ENCODE measurements around the gene PSME3IP1. TPM values are rescaled to one million over a fixed set of nuclear protein-coding genes. Genes with fewer than 3 reads are reported as not detected.

Gene PSME3IP1
- total and polyA plus RNA-seq, 9 of the 15 experiments (the other 6 are each of a cell fraction or from before 2014, with no cell fraction given), result 63.8 to 187 (median 142) TPM

- H3K9ac ChIP-seq (ENCODE audit: insufficient read depth in 1 of 2, low read depth in 2 of 2, low read length in 2 of 2), result no peak overlapping the region
- no peaks in the 10 kb centered on the region for H4K20me1 ChIP-seq (replicated peaks; ENCODE audit: control insufficient read depth, insufficient read depth, low read length)
- BruUV-seq (replicated peaks), result no TSS peak
- H3K9me3 ChIP-seq (replicated peaks; ENCODE audit: control insufficient read depth, insufficient read depth, low read depth, low read length), result no peaks in the 10 kb centered on the region
- no peaks in the 10 kb centered on the region for H3K79me2 ChIP-seq (ENCODE audit: control insufficient read depth, insufficient read depth, low read length)
- CTCF ChIA-PET (ENCODE audit: low intra/inter-chr PET ratio), result interaction anchor here (0.6 kb wide), 1 partner anchor 41 kb away, joined by 4 read pairs; no protein-coding TSS in a partner anchor
- intact Hi-C loops (cut with micrococcal nuclease) (no loop called here), in situ Hi-C loops (cut with MboI) (loop anchor here (5.0 kb wide), 1 partner anchor 78 kb away; no protein-coding TSS in a partner anchor)
- FAIRE-seq (no peak), DNase-seq (ENCODE audit: extremely low read depth in 1 of 4, low spot score in 3 of 4) (no peak), ATAC-seq (no peak)
- H3K27me3 ChIP-seq (ENCODE audit: control insufficient read depth in 2 of 2, insufficient read depth in 2 of 2, low read length in 2 of 2), result no peaks in the 10 kb centered on the region
- POLR2A ChIA-PET, result no interaction called here
- H2AFZ ChIP-seq (ENCODE audit: low read depth, low read length), result no peak overlapping the region
- H3K4me1 ChIP-seq (replicated peaks in 1 of 2; ENCODE audit: control insufficient read depth in 2 of 2, insufficient read depth in 2 of 2, low read length in 2 of 2), result no peaks in the 10 kb centered on the region
- H3K4me3 ChIP-seq, result no peak overlapping the region
- no peaks in the 10 kb centered on the region for H3K9me1 ChIP-seq (ENCODE audit: control insufficient read depth, insufficient read depth, low read length)
- H3K36me3 ChIP-seq (ENCODE audit: control insufficient read depth, insufficient read depth, low read length), result peaks cover 82% of the 10 kb centered on the region
- H3K27ac ChIP-seq (ENCODE audit: extremely low read depth, low read depth, low read length), result no peak overlapping the region
- WGBS (ENCODE audit: insufficient coverage, low coverage, missing lambda C conversion rate), result 86% methylated on average over 5 of the region's 5 CpGs
- TF ChIP-seq ZNF408 (CRISPR knock-in tag; IDR thresholded peaks at IDR 0.05; ENCODE audit: low read depth) (no peak), KLF16 (IDR thresholded peaks at IDR 0.05) (no peak), BRF1 (IDR thresholded peaks at IDR 0.05; ENCODE audit: borderline replicate concordance, extremely low read depth, insufficient read length) (no peak)
- TF ChIP-seq, protein P1, sequence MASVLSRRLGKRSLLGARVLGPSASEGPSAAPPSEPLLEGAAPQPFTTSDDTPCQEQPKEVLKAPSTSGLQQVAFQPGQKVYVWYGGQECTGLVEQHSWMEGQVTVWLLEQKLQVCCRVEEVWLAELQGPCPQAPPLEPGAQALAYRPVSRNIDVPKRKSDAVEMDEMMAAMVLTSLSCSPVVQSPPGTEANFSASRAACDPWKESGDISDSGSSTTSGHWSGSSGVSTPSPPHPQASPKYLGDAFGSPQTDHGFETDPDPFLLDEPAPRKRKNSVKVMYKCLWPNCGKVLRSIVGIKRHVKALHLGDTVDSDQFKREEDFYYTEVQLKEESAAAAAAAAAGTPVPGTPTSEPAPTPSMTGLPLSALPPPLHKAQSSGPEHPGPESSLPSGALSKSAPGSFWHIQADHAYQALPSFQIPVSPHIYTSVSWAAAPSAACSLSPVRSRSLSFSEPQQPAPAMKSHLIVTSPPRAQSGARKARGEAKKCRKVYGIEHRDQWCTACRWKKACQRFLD (CRISPR knock-in tag; IDR thresholded peaks at IDR 0.05), result no peak
- H3K4me2 ChIP-seq (ENCODE audit: insufficient read depth, low read length), result no peak overlapping the region
Observed at GRCh38 chr16:57165483-57165882, 20.4 kb downstream of the PSME3IP1 start.

DNA sequence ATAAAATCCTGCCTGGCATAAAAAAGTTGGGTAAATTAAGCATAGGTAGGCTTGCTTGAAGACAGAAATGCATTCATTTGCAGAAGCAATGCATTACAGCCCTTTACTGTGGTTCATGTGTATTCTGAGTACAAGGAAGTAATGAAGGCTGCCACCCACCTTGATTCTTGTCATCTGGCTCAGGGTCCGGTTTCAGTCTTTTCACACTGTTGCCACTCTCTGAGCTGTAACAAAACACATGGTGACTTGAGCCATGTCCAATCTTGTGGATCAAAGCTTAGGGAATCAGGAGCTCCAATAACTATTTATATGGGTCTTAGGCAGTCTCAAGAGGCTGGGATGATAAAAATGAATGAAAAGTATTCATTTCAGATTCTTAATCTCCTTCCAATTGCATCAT is 22.0 kb downstream of the PSME3IP1 start:
- Histone ChIP-seq H3K9me1 (ENCODE audit: control insufficient read depth, insufficient read depth, low read length) (no peaks in the 10 kb centered on the region), H2AFZ (ENCODE audit: low read depth, low read length) (no peak overlapping the region), H3K4me3 (no peak overlapping the region), H3K9ac (ENCODE audit: insufficient read depth in 1 of 2, low read depth in 2 of 2, low read length in 2 of 2) (no peak overlapping the region), H3K4me1 (replicated peaks in 1 of 2; ENCODE audit: control insufficient read depth in 2 of 2, insufficient read depth in 2 of 2, low read length in 2 of 2) (no peaks in the 10 kb centered on the region), H3K4me2 (ENCODE audit: insufficient read depth, low read length) (no peak overlapping the region), H3K27ac (ENCODE audit: extremely low read depth, low read depth, low read length) (no peak overlapping the region), H3K79me2 (ENCODE audit: control insufficient read depth, insufficient read depth, low read length) (no peaks in the 10 kb centered on the region), H3K27me3 (ENCODE audit: control insufficient read depth in 2 of 2, insufficient read depth in 2 of 2, low read length in 2 of 2) (no peaks in the 10 kb centered on the region), H3K36me3 (ENCODE audit: control insufficient read depth, insufficient read depth, low read length) (peaks cover 81% of the 10 kb centered on the region), H3K9me3 (replicated peaks; ENCODE audit: control insufficient read depth, insufficient read depth, low read depth, low read length) (no peaks in the 10 kb centered on the region), H4K20me1 (replicated peaks; ENCODE audit: control insufficient read depth, insufficient read depth, low read length) (no peaks in the 10 kb centered on the region)
- no TSS peak for BruUV-seq (replicated peaks)
- DNase-seq (ENCODE audit: extremely low read depth in 1 of 4, low spot score in 3 of 4) (no peak), FAIRE-seq (no peak), ATAC-seq (no peak)
- in situ Hi-C loops (cut with MboI), result no loop called here
- TF ChIP-seq MEF2A (IDR thresholded peaks at IDR 0.05; ENCODE audit: control insufficient read depth, low read depth, low read length) (no peak), FOXA3 (CRISPR knock-in tag; conservative IDR thresholded peaks at IDR 0.05 in 1 of 2, IDR thresholded peaks at IDR 0.05 in 1 of 2) (no peak), TBP (optimal IDR thresholded peaks at IDR 0.05; ENCODE audit: low read depth, low read length) (no peak), CREBBP (IDR thresholded peaks at IDR 0.05; ENCODE audit: low read depth, low read length) (no peak), ILK (tag; IDR thresholded peaks at IDR 0.05; ENCODE audit: borderline replicate concordance, low read depth) (no peak), SP2 (IDR thresholded peaks at IDR 0.05; ENCODE audit: extremely low read depth, low read depth, low read length, poor library complexity, severe bottlenecking) (no peak)
- intact Hi-C loops (cut with micrococcal nuclease), result no loop called here
- ChIA-PET POLR2A (no interaction called here), CTCF (ENCODE audit: low intra/inter-chr PET ratio) (no interaction called here)
- WGBS (ENCODE audit: insufficient coverage, low coverage, missing lambda C conversion rate), result 78% methylated on average over 1 of the region's 1 CpG

All from K562 (cell line).